Measurements from ENCODE around the gene PLXNA1.
A peak's percentile ranks its signal among the peaks of the same experiment; 100 is the strongest.

Gene PLXNA1

DNA sequence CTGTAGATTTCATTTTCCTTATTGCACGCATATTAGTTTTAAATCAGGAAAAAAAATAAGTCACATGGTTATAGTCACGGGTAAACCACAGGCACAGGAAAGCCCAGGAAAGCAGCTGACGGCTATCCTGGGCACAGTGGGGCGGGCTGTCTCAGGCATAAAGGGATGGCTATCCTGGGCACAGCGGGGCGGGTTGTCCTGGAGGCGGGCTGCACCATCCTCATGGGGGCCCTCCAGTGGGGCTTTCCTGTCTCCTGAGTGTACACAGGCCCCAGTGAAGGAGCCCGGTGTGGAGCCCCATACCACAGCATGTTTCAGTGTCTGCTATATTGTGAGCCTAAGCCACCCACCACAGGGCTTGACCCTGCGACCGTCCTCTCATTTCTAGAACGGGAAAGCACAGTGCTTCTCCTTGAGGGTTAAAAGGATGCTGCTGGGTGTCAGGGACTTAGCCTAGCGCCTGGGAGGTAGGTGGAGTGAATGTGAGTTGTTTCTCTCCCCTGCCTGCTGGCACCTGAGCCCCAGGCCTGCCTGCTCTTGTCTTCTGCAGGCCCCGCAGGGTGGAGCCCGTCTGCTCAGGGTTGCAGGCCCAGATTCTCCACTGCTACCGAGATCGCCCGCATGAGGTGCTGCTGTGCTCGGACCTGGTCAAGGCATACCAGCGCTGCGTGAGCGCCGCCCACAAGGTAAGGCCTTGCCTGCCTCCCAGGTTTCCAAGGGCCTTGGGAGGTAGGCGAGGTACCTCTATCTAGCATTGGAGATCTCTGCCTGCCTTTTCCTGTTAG, 25.9 kb upstream of the PLXNA1 start:
- ChIA-PET POLR2A (ENCODE audit: low non-redundant PET) (no interaction called here), CTCF (no interaction called here)
- DNase-seq (ENCODE audit: low spot score): peak; percentile 70
- peak overlapping the region; percentile 88 for H3K27ac ChIP-seq
- TF ChIP-seq, protein P1, sequence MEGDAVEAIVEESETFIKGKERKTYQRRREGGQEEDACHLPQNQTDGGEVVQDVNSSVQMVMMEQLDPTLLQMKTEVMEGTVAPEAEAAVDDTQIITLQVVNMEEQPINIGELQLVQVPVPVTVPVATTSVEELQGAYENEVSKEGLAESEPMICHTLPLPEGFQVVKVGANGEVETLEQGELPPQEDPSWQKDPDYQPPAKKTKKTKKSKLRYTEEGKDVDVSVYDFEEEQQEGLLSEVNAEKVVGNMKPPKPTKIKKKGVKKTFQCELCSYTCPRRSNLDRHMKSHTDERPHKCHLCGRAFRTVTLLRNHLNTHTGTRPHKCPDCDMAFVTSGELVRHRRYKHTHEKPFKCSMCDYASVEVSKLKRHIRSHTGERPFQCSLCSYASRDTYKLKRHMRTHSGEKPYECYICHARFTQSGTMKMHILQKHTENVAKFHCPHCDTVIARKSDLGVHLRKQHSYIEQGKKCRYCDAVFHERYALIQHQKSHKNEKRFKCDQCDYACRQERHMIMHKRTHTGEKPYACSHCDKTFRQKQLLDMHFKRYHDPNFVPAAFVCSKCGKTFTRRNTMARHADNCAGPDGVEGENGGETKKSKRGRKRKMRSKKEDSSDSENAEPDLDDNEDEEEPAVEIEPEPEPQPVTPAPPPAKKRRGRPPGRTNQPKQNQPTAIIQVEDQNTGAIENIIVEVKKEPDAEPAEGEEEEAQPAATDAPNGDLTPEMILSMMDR (conservative IDR thresholded peaks at IDR 0.05; ENCODE audit: low read depth): peak; percentile 68

DNA sequence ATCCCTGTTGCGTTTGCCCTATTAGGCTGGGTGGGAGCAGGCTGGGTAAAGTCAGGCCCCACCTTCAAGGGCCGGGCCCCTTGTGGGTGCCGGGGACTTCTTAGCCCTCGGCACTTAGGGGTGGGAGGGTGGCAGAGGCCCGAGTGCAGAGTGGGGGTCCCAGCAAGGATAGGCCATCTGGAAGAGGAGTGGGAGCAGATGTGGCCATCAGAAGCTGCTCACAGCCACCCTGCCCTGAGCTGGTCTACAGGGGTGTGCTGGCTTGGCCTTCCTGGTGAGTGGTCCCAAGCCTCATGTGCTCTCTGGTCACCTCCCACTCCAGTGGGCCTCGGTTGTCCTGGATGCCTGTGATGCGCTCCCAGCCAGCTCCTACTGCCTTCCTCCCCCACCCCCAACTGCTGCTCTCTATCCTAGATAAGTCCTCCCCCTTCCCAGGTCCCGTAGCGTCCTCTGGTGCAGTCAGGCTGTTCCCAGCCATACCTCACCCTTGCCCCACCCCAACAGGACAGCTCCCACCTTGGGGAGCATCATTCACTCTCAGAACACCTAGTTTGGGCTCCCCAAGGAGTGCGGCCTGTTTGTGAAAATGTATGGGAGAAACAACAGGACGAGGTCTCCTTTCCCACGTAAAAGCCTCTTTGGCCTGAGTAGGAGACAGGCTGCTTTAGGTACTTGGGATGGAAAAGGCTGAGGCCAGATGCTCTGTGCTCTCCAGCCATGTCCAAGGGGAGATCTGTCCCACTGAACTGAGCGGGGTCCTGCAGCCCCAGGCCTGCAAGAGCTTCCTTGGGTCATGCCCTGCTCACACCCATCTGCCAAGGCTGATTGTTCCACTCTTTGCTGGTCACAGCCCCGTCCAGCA, 24.9 kb upstream of the PLXNA1 start:
- ChIA-PET POLR2A (ENCODE audit: low non-redundant PET) (no interaction called here), CTCF (interaction anchor here (0.7 to 0.8 kb wide), 2 partner anchors 28 to 161 kb away, joined by 3 to 4 read pairs; no protein-coding TSS in a partner anchor)
- peak overlapping the region; percentile 88 for H3K27ac ChIP-seq
- TF ChIP-seq, protein P1 (conservative IDR thresholded peaks at IDR 0.05; ENCODE audit: low read depth): no peak
- DNase-seq (ENCODE audit: low spot score): no peak

DNA sequence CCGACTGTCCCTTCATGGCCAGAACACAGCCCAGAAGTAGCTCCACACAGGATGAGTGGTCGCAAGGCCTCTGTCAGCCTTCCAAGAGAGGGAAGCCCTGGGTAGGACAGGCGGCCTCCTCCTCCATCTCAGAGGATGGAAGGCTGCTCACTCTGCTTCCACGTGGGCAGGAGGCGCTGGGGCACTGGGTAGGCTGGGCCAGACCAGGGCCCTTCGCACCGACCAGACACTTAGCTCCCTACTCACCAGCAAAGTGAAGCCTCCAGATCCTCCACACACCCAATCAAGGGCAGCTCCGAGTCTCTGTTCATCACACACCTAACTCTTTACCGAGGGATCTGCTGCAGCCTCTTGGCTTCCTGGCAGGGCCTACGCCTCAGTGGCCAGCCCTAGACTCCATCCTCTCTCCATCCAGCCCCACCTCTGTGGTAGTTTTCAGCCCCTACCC, 24.3 kb upstream of the PLXNA1 start:
- H3K27ac ChIP-seq: peak overlapping the region; percentile 88
- DNase-seq (ENCODE audit: low spot score): no peak
- ChIA-PET POLR2A (ENCODE audit: low non-redundant PET) (no interaction called here), CTCF (interaction anchor here (0.8 kb wide), 1 partner anchor 27 kb away, joined by 4 read pairs; no protein-coding TSS in a partner anchor)
- TF ChIP-seq, protein P1 (conservative IDR thresholded peaks at IDR 0.05; ENCODE audit: low read depth): no peak

DNA sequence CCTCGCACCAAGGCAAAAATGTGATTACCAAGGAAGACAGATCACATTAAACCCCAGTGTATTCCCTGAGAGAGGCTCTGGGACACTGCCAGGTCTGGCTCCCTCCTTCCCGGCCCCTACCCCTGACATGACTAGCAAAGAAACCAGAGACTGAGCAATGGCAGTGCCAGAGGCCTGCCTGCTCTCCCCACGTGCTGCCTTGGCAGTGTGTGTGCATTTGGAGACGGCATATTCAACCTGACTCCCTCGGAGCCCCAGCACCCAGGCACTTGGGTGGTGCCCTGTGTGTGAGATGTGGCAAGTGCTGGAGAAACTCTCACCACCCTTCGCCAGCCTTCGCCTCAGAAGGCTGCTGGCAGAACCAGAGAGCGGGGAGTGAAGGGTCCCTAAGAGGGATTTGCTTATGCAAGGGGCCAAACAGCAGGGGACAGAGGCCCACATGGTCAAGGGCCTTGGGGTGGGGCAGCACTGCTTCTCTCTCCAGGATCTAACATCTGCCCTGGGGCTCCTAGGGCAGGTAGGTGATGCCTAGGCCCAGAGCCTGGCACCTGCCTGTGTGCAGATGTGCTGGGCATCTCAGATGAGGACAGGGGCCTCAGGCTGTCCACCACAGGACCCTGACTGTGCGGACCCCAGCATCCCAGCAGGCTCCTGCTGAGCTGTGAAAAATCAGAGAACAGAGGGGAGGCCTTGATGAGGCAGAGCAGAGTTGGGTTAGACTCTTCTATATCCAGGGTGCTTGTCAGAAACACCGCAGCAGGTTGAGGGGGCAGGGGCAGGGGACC, 23.6 kb upstream of the PLXNA1 start:
- DNase-seq (ENCODE audit: low spot score): no peak
- peak overlapping the region; percentile 88 for H3K27ac ChIP-seq
- ChIA-PET POLR2A (ENCODE audit: low non-redundant PET) (no interaction called here), CTCF (interaction anchor here (0.8 kb wide), 1 partner anchor 26 kb away, joined by 4 read pairs; no protein-coding TSS in a partner anchor)
- TF ChIP-seq, protein P1 (conservative IDR thresholded peaks at IDR 0.05; ENCODE audit: low read depth): no peak

DNA sequence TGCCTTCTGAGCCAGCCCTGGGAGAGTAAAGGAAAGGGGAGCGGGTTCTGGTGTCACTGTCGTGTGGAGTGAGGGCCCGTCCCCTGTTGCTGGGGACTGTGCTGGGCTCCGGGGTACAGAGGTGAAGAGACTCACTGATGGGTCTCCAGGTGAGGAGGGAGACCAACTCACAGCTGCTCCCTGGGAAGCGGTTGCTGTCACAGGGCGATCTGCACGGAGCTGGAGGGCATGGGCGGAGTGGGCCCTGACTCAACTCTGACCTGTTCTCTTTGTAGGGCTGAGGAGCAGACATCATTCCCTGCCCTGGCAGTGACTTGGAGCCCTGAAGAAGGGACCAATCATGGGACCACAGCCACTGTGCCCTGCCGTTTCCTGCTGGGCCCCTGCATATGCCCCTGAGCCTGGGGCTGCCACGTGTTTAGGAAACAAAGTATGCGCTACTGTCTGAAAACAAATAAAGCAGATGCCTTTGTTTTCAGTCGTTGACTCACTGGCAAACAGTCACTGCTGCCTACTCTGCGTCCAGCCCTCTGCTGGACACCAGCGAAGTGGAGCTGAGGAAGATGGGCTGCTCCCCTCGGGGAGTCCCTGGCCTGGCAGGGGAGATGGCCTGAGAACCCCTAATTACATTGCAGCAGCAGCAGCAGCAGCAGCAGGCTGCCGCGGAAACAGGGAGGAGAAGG, 22.9 kb upstream of the PLXNA1 start:
- TF ChIP-seq, protein P1 (conservative IDR thresholded peaks at IDR 0.05; ENCODE audit: low read depth): no peak
- CTCF ChIA-PET: interaction anchor here (0.6 to 2.1 kb wide), 6 partner anchors 12 to 589 kb away, joined by 3 to 19 read pairs (median 4); no protein-coding TSS in a partner anchor
- DNase-seq (ENCODE audit: low spot score): peak; percentile 68
- POLR2A ChIA-PET (ENCODE audit: low non-redundant PET): no interaction called here
- peak overlapping the region; percentile 88 for H3K27ac ChIP-seq

Measured in RWPE1 (cell line).